ENCODE data around the gene EIF4H. TPM values are rescaled to one million over a fixed set of nuclear protein-coding genes. Genes with fewer than 3 reads are reported as not detected.

Gene EIF4H
- total RNA-seq (ENCODE audit: unreplicated experiment), result 274 TPM
- long read RNA-seq, transcript EIF4H-202 (6 exons, 2,503 nt), result major isoform, 172 of 209 reads
- long read RNA-seq, transcript EIF4H-201 (7 exons, 2,679 nt), result minor isoform, 22 of 209 reads
- long read RNA-seq, partial matches to known transcripts, result 13 of 209 reads
- long read RNA-seq, other reads (novel, unspliced or antisense), result 2 of 209 reads

GRCh38 chr7:74173866-74174605 is at the start of gene EIF4H:
Gene EIF4H, plus strand, starts transcription at chr7:74174356. Its CDS starts 28 bp downstream, at chr7:74174384.
- TF ChIP-seq CTCF (IDR thresholded peaks at IDR 0.05; ENCODE audit: unreplicated experiment), result no peak
- Mint-ChIP-seq H3K4me1 (ENCODE audit: unreplicated experiment) (peaks cover 37% of the 10 kb centered on the region), H3K27ac (ENCODE audit: unreplicated experiment) (peak within 1 kb of the TSS; percentile 96), H3K36me3 (ENCODE audit: low read depth, unreplicated experiment) (peaks cover 5% of the 10 kb centered on the region), H3K9me3 (ENCODE audit: unreplicated experiment) (no peaks in the 10 kb centered on the region), H3K27me3 (ENCODE audit: unreplicated experiment) (peaks cover 4% of the 10 kb centered on the region), H3K4me3 (ENCODE audit: unreplicated experiment) (peak within 1 kb of the TSS; percentile 97)
- peak; percentile 98 for DNase-seq (ENCODE audit: low spot score)

GRCh38 chr7:74126220-74126880 is 47.8 kb upstream of the EIF4H start:
- peaks cover 2% of the 10 kb centered on the region for H3K36me3 Mint-ChIP-seq (ENCODE audit: low read depth, unreplicated experiment)
- no peak overlapping the region for H3K4me3 Mint-ChIP-seq (ENCODE audit: unreplicated experiment)
- no peaks in the 10 kb centered on the region for H3K9me3 Mint-ChIP-seq (ENCODE audit: unreplicated experiment)
- H3K27ac Mint-ChIP-seq (ENCODE audit: unreplicated experiment), result no peak overlapping the region
- H3K27me3 Mint-ChIP-seq (ENCODE audit: unreplicated experiment), result peaks cover 2% of the 10 kb centered on the region
- no peaks in the 10 kb centered on the region for H3K4me1 Mint-ChIP-seq (ENCODE audit: unreplicated experiment)
- DNase-seq (ENCODE audit: low spot score), result no peak
- TF ChIP-seq CTCF (IDR thresholded peaks at IDR 0.05; ENCODE audit: unreplicated experiment), result no peak

GRCh38 chr7:74129887-74130286 is 44.3 kb upstream of the EIF4H start:
- Mint-ChIP-seq H3K27ac (ENCODE audit: unreplicated experiment) (no peak overlapping the region), H3K9me3 (ENCODE audit: unreplicated experiment) (no peaks in the 10 kb centered on the region), H3K27me3 (ENCODE audit: unreplicated experiment) (peaks cover 2% of the 10 kb centered on the region), H3K4me1 (ENCODE audit: unreplicated experiment) (no peaks in the 10 kb centered on the region), H3K4me3 (ENCODE audit: unreplicated experiment) (no peak overlapping the region), H3K36me3 (ENCODE audit: low read depth, unreplicated experiment) (no peaks in the 10 kb centered on the region)
- no peak for DNase-seq (ENCODE audit: low spot score)
- no peak for TF ChIP-seq CTCF (IDR thresholded peaks at IDR 0.05; ENCODE audit: unreplicated experiment)

- no peaks in the 10 kb centered on the region for H3K36me3 Mint-ChIP-seq (ENCODE audit: low read depth, unreplicated experiment)
- H3K9me3 Mint-ChIP-seq (ENCODE audit: unreplicated experiment), result no peaks in the 10 kb centered on the region
- H3K27me3 Mint-ChIP-seq (ENCODE audit: unreplicated experiment), result peaks cover 2% of the 10 kb centered on the region
- no peak overlapping the region for H3K27ac Mint-ChIP-seq (ENCODE audit: unreplicated experiment)
- TF ChIP-seq CTCF (IDR thresholded peaks at IDR 0.05; ENCODE audit: unreplicated experiment), result no peak
- DNase-seq (ENCODE audit: low spot score), result no peak
- no peak overlapping the region for H3K4me3 Mint-ChIP-seq (ENCODE audit: unreplicated experiment)
- H3K4me1 Mint-ChIP-seq (ENCODE audit: unreplicated experiment), result no peaks in the 10 kb centered on the region
These were observed 43.6 kb upstream of the EIF4H start for GRCh38 chr7:74130518-74130917.
